Renal cortex interstitium (tissue), 11 donors: ENCODE data around the gene GPX8. TPM values are rescaled to one million over a fixed set of nuclear protein-coding genes. Genes with fewer than 3 reads are reported as not detected.

Experiments used
- DNase-seq, 11 donors: peaks; one replicate each; pipeline ENCODE4 v3.0.0-alpha.2; 2013; ENCODE audit warnings: low read depth in 9 of 11, low spot score in 4 of 11; ENCODE audit errors: extremely low read depth in 1 of 11
- polyA plus RNA-seq, 3 donors: library from polyadenylated mRNA; unstranded; fragments of 120-200 nt; gene quantifications; one replicate each; pipeline ENCODE4 v1.2.1, GENCODE V29; 2013; ENCODE audit not compliant: insufficient read length in 3 of 3

The GPX8 gene
- polyA plus RNA-seq, 3 donors = 77.0 to 85.7 (median 83.1) TPM

- no peak for DNase-seq
Observed at GRCh38 chr5:55154873-55155272, 5.1 kb upstream of the GPX8 start.

GRCh38 chr5:55160493-55161209 lies 680 bp downstream of the GPX8 start:
- DNase-seq = peak in 10 of 11 donors; percentile 62 to 91 (median 78)

- no peak for DNase-seq
Observed at GRCh38 chr5:55162666-55163065, 2.7 kb downstream of the GPX8 start.

GRCh38 chr5:55171471-55171870 lies 11.5 kb downstream of the GPX8 start:
- DNase-seq = no peak

- DNase-seq = peak in 9 of 11 donors; percentile 68 to 91 (median 72)
Observed at GRCh38 chr5:55172051-55172899, 12.3 kb downstream of the GPX8 start.

GRCh38 chr5:55172937-55173686 lies 13.1 kb downstream of the GPX8 start, which contains the start of gene CDC20B:
CDC20B (minus strand) TSS chr5:55173177; CDS start chr5:55173000, 177 bp downstream.
- DNase-seq = peak in 7 of 11 donors; percentile 41 to 75 (median 69)

- no peak for DNase-seq
Observed at GRCh38 chr5:55173687-55174230, 13.8 kb downstream of the GPX8 start.

- DNase-seq = no peak
Observed at GRCh38 chr5:55175781-55176175, 15.8 kb downstream of the GPX8 start.

GRCh38 chr5:55176176-55176818 lies 16.3 kb downstream of the GPX8 start:
- peak in 3 of 11 donors; percentile 33 to 39 (median 35) for DNase-seq

- no peak for DNase-seq
Observed at GRCh38 chr5:55177078-55177477, 17.1 kb downstream of the GPX8 start.

- no peak for DNase-seq
Observed at GRCh38 chr5:55180016-55180415, 20.0 kb downstream of the GPX8 start.

- DNase-seq = no peak
Observed at GRCh38 chr5:55187370-55187769, 27.4 kb downstream of the GPX8 start.

- DNase-seq = no peak
Observed at GRCh38 chr5:55188656-55189540, 28.9 kb downstream of the GPX8 start.

- no peak for DNase-seq
Observed at GRCh38 chr5:55191165-55191564, 31.2 kb downstream of the GPX8 start.

GRCh38 chr5:55205001-55205400 lies 45.0 kb downstream of the GPX8 start:
- DNase-seq = no peak

GRCh38 chr5:55211184-55211874 lies 51.4 kb downstream of the GPX8 start:
- DNase-seq = no peak
